GM20431 (cell line): ENCODE measurements around the gene SEC61B.
"Not testable (repeated sequence)": the region's sequence is repeated elsewhere in the genome, so short reads cannot be mapped to it uniquely, and the experiment has no call there.

Experiments
- in situ Hi-C: fragments of 300-500 bp; cut with MseI, MboI; formaldehyde crosslinking; loops from one replicate; pipeline ENCODE4 v1.15.0; 2020; ENCODE audit warnings: low sequenced_read_pairs; ENCODE audit not compliant: unreplicated experiment

SEC61B gene

DNA sequence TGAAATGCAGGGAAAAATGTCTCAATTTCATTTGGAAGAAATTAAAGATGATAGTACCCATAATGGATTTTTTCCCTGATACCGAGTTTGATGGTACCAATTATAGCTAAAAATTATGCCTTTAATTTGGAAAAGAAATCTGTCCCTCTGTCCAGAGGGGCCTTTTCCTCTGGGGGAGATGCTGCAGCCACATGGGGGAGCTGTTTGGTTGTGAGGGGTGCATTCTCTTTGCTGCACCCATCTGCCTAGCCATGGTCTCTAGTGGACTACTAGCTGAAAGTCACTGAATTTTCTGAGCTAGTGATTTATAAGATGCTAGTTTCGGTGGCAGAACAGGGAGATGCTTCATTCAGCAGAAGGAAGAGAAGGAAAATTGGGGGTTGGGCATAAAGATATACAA lies 9.6 kb downstream of the SEC61B start:
- in situ Hi-C loops: no loop called here

DNA sequence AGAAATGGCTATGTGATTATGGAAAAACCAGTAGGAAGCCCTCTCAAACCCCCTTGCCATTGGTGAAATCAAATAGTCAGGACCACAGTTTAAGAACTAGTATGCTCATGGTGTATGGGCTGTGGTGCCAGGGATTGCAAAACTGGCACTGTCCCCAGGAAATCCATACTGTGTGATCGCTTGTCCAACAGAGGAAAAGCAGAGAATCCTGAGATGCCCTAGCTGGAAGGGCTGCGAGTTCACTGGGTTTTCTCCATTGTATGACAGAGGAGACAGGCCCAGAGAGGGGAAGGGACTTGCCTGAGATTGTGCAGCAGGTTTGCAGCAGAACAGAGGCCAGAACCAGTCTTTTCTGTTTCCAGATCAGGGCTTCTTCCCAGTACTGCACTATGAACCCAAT lies 12.5 kb downstream of the SEC61B start:
- in situ Hi-C loops: no loop called here

DNA sequence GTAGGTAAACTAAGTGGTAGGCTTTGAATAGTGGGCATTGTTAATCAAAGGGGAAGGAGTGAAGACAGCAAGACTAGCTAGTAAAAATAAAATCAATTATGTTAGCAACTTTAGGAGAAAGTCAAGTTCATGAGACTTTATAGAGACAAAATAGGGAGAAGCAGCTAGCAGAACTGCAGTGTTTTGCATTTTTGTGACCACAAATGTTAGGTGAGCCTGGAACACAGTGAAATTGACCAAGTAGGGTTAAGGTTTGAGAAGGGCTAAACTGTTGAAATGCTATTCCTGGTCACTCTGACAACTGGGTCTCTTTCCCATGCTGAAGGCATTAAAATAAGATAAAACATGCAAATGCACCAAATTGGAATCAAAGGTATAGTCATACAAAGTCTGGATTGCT lies 13.0 kb downstream of the SEC61B start:
- in situ Hi-C loops: no loop called here

GRCh38 chr9:99235926-99236634 lies 14.0 kb downstream of the SEC61B start:
- in situ Hi-C loops: no loop called here

GRCh38 chr9:99237356-99237755 lies 15.3 kb downstream of the SEC61B start:
- in situ Hi-C loops: no loop called here

DNA sequence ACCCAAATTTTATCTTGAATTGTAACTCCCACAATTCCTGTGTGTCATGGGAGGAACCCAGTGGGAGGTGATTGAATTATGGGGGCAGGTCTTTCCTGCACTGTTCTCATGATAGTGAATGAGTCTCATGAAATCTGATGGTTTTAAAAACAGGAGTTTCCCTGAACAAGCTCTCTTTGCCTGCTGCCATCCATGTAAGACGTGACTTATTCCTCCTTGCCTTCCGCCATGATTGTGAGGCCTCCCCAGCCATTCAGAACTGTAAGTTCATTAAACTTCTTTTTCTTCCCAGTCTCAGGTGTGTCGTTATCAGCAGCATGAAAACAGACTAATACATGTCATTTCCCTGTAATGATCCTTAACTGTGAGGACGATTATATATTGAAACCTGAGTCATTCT lies 15.8 kb downstream of the SEC61B start:
- in situ Hi-C loops: not testable (repeated sequence)

DNA sequence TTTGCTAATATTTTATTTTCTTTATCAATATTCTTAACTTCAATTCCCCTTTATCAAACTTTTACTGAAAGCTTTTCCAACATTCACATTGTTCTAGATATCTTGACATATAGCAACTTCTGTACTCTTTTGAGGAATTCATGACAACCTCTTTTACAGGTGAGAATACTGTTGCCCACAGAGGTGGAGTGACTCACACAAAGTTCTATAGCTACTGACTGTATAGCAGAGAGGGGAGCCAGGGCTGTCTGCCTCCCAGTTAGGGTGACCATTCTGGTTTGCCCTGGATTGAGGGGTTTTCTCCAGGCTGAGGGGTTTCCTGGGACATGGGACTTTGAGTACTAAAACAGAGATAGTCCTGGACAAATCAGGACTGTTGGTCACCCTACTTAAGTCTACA lies 16.2 kb downstream of the SEC61B start:
- in situ Hi-C loops: no loop called here

- in situ Hi-C loops: no loop called here
These were observed 17.4 kb downstream of the SEC61B start for GRCh38 chr9:99239341-99240060.

DNA sequence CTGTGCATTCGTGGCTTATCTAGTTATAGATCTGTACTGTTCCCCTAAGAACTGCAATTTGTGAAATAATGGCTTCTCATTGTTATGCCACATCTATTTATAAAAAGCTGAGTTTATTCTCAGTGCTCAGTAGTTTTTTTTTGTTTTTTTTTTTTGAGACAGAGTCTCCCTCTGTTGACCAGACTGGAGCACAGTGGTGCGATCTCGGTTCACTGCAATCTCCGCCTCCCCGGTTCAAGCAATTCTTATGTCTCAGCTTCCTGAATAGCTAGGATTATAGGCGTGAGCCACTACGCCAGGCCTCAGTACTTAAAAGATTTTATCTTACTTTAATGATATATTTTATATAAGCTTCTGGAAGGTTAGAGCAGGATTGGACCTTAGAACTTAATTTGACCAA lies 19.0 kb downstream of the SEC61B start:
- in situ Hi-C loops: no loop called here

- in situ Hi-C loops: no loop called here
These were observed 22.5 kb downstream of the SEC61B start for GRCh38 chr9:99244344-99245260.

- in situ Hi-C loops: loop anchor here (25.0 kb wide), 1 partner anchor 563 kb away; the partner anchor contains the start of gene NR4A3
These were observed 27.5 kb downstream of the SEC61B start for GRCh38 chr9:99249619-99250018.

DNA sequence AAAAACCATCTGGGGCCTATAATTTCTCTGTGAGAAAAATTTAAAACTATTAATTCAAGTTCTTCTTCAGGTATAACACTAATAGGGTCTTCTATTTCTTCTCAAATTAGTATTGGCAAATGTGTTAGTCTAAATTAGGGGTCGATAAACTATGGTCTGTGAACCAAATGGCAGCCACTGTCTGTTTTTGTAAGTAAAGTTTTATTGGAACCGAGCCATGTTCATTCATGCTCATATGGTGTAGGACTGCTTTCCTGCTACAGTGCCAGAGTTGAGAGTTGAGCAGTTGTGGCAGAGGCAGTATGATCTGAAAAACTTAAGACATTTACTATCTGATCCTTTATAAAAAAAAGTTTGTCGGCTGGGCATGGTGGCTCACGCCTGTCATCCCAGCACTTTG lies 29.1 kb downstream of the SEC61B start:
- in situ Hi-C loops: loop anchor here (25.0 kb wide), 1 partner anchor 561 kb away; the partner anchor contains the start of gene NR4A3

GRCh38 chr9:99253134-99253533 lies 31.1 kb downstream of the SEC61B start:
- in situ Hi-C loops: loop anchor here (25.0 kb wide), 1 partner anchor 559 kb away; the partner anchor contains the start of gene NR4A3

DNA sequence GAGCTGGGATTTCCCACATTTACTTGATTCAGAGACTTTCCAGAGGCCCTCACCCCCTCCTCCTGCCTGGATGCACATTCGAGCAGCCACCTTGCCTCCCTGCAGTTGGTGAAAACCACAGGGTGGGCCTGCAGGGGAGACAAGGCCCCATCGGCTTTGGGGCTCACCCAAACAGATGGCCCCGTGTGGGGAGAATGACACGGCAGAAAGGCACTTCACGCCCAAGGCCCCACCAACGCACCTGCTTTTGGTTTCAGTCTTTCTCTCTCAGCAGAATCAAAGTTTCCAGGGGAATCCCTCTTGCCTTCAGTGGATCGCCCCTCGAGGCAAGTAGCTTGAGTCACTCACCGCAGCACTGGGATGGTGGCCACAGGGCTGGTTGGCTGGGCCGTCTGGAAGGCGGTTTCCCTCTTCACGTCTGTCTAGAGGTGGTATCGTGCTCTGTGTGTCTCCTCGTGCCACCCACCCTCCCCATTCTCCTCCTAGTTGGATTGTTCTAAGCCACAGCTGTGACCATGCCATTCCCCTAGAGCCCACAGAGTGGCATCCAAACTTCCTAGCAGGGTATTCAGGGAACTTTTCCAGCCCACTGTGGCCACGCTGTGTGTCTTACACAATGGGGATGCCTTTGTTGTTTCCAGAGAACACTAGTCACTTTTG lies 31.8 kb downstream of the SEC61B start:
- in situ Hi-C loops: loop anchor here (25.0 kb wide), 1 partner anchor 558 kb away; the partner anchor contains the start of gene NR4A3

DNA sequence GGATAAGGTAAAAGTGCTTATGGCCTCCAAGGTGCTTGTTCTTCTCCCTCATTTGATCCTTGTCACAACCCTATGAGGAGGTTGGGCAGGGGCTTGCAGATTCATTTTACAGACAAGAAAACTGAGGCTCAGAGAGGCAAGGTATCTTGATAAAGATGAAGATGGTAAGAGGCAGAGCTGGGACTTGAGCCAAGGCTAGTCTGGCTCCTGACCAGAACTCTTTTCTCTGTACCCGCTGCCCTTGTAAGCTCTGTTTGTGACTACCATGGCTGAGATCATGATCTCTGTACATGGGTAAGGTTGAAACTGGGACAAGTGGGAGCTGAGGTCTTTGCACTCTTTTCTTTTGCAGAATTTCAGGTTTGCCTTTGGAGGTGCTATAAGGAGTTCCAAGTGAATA lies 33.6 kb downstream of the SEC61B start:
- in situ Hi-C loops: loop anchor here (25.0 kb wide), 1 partner anchor 557 kb away; the partner anchor contains the start of gene NR4A3

GRCh38 chr9:99257723-99258389 lies 35.8 kb downstream of the SEC61B start:
- in situ Hi-C loops: loop anchor here (25.0 kb wide), 1 partner anchor 554 kb away; the partner anchor contains the start of gene NR4A3

DNA sequence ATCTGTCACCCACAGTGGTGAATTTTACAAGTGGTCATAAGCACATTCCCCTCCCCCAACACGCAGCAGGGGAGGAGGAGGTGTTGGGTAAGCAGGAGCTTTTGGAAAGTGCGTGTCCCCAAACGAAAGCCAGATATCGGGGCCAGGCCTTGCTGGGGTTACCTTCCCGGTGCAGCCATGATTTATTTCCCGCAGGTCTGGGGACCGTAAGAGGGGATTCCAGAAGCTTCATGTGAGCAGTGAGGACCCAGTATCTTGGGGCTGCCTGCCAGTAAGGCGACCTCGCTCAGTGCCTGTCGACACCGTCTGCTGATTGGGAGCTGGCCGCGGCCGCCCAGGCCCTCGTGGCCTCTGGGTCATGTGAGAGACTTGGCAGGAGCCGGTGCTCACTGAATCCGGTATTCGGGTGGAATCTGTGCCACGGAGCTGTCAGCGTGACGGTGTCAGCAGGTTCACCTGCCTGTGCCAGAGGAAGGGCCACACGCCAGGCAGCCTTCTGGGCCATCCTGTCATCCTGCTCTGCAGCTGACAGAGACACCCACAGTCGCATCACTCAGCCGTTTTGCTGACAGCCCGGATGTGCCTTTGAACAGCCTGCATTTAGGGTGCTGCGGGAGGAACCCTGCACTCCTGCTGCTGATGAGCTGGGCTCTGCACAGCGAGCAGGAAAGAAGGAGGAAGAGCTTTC lies 37.3 kb downstream of the SEC61B start:
- in situ Hi-C loops: loop anchor here (25.0 kb wide), 1 partner anchor 553 kb away; the partner anchor contains the start of gene NR4A3

GRCh38 chr9:99261923-99262322 lies 39.8 kb downstream of the SEC61B start:
- in situ Hi-C loops: loop anchor here (25.0 kb wide), 1 partner anchor 550 kb away; the partner anchor contains the start of gene NR4A3
